Uterus (tissue), 4 donors: ENCODE measurements around the gene B3GLCT. TPM values are rescaled to one million over a fixed set of nuclear protein-coding genes. Genes with fewer than 3 reads are reported as not detected.
A peak's percentile ranks its signal among the peaks of the same experiment; 100 is the strongest.

Experiments
- DNase-seq, 2 donors: peaks; one replicate each; pipeline ENCODE4 v3.0.0-alpha.2; 2019 to 2020
- H3K27ac ChIP-seq, 2 donors: fragments of 200-600 bp; sonication (generic); 1 replicate in 1 of 2; 2 replicates in 1 of 2; pipeline ENCODE4 v1.5.1; 2016 to 2018
- H3K27me3 ChIP-seq, 2 donors: fragments of 200-600 bp; sonication (generic); one replicate each; pipeline ENCODE4 v1.5.1; 2018 to 2019; ENCODE audit warnings: control low read depth in 1 of 2
- H3K36me3 ChIP-seq, 2 donors: fragments of 200-600 bp; sonication (generic); one replicate each; pipeline ENCODE4 v1.5.1; 2019; ENCODE audit warnings: control low read depth in 1 of 2
- H3K4me1 ChIP-seq, 2 donors: fragments of 200-600 bp; sonication (generic); one replicate each; pipeline ENCODE4 v1.5.1; 2018 to 2019; ENCODE audit warnings: control low read depth in 1 of 2
- H3K4me3 ChIP-seq, 2 donors: fragments of 200-600 bp; sonication (generic); 1 replicate in 1 of 2; 2 replicates in 1 of 2; pipeline ENCODE4 v1.5.1; 2018 to 2019; ENCODE audit warnings: mild to moderate bottlenecking in 1 of 2
- H3K9me3 ChIP-seq, 2 donors: fragments of 200-600 bp; sonication (generic); one replicate each; pipeline ENCODE4 v1.5.1; 2019; ENCODE audit warnings: control low read depth in 1 of 2
- POLR2A ChIP-seq, 2 donors: fragments of 450-650 bp; IDR thresholded peaks; one replicate each; pipeline ENCODE4 v1.6.1; 2016; ENCODE audit warnings: antibody characterized with exemption in 2 of 2, mild to moderate bottlenecking in 1 of 2, moderate library complexity in 1 of 2
- intact Hi-C: fragments of 100-400 bp; cut with DNase I; formaldehyde crosslinking; loops from one replicate; pipeline ENCODE4 v1.15.1; 2023; ENCODE audit warnings: low total_unique reads
- total RNA-seq, 4 donors: library from RNA; depleted of rRNA in 3 of 4; stranded (reverse); fragments of >200 nt in 3 of 4; gene quantifications; one replicate each; pipeline versions ENCODE4 v1.1.0 to v1.2.4, GENCODE V29; 2014 to 2023
- TF ChIP-seq, protein P1 (sequence below), 4 experiments: fragments of 200-600 bp in 2 of 4; fragments of 450-650 bp in 2 of 4; sonication (generic) in 2 of 4; IDR thresholded peaks; one replicate each; pipeline ENCODE4 v1.5.1; 2016 to 2019; ENCODE audit warnings: antibody characterized with exemption in 4 of 4, mild to moderate bottlenecking in 2 of 4, moderate library complexity in 1 of 4
- donor health status: DM: yes; HTN: yes; CAD: no.

The B3GLCT gene
- total RNA-seq: 10 to 100 TPM; 20.0 to 83.1 (median 31.7) TPM

DNA sequence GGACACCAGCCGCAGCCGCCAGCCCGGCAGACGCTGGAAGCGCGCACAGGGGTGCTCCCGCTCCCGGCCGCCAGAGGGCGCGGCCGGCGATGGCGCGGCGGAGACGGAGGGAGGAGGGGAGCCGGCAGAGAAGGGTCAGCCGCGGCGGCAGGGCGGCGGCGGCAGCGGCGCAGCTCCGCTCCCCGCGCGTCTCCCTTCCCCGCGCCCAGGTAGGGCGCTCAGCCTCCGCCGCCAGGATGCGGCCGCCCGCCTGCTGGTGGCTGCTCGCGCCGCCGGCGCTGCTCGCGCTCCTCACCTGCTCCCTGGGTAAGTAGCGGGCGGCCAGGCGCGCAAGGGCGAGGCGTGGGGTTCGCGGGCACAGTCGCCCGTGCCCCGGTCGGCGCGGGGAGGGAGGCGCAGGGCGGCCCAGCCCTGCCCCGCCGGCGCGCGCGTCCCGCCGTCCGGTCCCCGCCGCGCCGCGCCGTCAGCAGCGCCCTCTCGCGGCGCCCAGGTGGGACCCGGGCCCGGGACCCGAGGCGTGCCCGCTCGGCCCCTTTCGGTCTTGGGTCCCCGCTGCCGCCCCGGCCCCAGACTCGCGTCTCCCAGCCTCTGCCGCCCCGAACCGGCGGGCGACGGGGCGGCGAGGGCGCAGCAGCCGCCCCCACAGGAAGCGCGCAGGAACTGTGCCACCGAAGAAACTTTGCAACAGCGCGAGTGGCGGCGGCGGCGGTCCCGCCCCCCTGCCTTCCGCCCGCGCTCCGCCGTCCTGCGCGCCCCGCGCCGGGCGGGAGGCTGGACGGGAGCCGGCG, at the start of gene B3GLCT:
B3GLCT (plus strand) TSS at position 127 of the 788 bp plus-strand sequence; CDS start at position 237, 110 bp downstream.
- DNase-seq: peak; percentile 63 to 86
- Histone ChIP-seq H3K9me3 (no peaks in the 10 kb centered on the region), H3K4me3 (peak within 1 kb of the TSS; percentile 53 to 91), H3K4me1 (peaks cover 3 to 7% of the 10 kb centered on the region in 2 donors), H3K36me3 (no peaks in the 10 kb centered on the region), H3K27me3 (no peaks in the 10 kb centered on the region), H3K27ac (peak within 1 kb of the TSS; percentile 98 to 99)
- intact Hi-C loops: no loop called here
- peak; percentile 32 to 62 for TF ChIP-seq POLR2A (IDR thresholded peaks at IDR 0.05)
- TF ChIP-seq, protein P1, sequence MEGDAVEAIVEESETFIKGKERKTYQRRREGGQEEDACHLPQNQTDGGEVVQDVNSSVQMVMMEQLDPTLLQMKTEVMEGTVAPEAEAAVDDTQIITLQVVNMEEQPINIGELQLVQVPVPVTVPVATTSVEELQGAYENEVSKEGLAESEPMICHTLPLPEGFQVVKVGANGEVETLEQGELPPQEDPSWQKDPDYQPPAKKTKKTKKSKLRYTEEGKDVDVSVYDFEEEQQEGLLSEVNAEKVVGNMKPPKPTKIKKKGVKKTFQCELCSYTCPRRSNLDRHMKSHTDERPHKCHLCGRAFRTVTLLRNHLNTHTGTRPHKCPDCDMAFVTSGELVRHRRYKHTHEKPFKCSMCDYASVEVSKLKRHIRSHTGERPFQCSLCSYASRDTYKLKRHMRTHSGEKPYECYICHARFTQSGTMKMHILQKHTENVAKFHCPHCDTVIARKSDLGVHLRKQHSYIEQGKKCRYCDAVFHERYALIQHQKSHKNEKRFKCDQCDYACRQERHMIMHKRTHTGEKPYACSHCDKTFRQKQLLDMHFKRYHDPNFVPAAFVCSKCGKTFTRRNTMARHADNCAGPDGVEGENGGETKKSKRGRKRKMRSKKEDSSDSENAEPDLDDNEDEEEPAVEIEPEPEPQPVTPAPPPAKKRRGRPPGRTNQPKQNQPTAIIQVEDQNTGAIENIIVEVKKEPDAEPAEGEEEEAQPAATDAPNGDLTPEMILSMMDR (IDR thresholded peaks at IDR 0.05): peak; percentile 57 to 98 (median 96)

DNA sequence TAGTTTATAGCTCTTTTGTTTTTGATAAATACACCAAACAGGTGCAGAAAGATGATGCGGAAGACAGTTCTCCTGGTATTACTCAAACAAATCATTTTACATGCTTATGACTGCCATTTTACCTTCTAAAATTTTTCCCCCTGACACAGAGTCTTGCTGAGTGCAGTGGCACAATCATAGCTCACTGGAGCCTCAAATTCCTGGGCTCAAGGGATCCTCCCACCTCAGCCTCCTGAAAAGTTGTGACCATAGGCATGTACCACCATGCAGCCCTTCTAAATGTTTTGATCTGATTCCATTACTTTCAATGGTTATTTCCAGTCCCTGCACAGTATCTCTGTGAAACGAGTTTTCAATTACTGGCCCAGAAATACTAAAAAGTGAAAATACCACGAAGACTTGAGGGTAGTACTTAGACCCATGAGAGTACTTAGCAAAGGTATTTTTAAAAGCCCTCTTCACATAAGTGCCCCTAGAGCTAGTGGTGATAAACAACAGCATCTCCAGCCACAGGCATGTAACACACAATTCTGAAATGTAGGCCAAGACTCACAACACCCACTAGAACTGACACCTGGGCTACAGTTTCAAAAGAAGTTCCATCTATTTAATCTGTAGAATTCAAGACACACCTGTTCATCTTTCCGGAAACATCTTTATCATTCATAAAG, 49.3 kb upstream of the B3GLCT start:
- Histone ChIP-seq H3K9me3 (no peaks in the 10 kb centered on the region), H3K27ac (no peak overlapping the region), H3K36me3 (no peaks in the 10 kb centered on the region), H3K4me3 (no peak overlapping the region), H3K4me1 (no peaks in the 10 kb centered on the region), H3K27me3 (no peaks in the 10 kb centered on the region)
- TF ChIP-seq, protein P1 (IDR thresholded peaks at IDR 0.05): no peak
- TF ChIP-seq POLR2A (IDR thresholded peaks at IDR 0.05): no peak
- intact Hi-C loops: no loop called here
- no peak for DNase-seq

DNA sequence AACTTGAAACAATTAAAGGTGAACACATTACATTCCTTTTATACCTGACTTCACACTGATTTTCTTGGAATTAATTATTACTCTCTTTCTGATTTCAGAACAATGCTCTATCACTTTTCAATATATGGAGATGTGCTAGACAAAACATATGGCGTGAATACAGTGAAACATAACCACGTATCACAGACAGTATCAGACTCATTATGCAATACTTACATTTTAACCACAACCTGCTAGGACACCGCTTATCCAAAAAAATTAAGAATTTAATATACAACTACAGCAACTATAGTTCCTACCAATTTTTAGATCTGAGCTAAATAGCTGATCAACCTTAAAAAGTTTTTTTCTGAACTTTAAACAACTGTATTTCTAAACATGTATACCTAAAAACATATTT, 47.9 kb upstream of the B3GLCT start:
- no peaks in the 10 kb centered on the region for H3K9me3 ChIP-seq
- H3K27me3 ChIP-seq: no peaks in the 10 kb centered on the region
- H3K27ac ChIP-seq: no peak overlapping the region
- DNase-seq: no peak
- intact Hi-C loops: no loop called here
- no peaks in the 10 kb centered on the region for H3K4me1 ChIP-seq
- TF ChIP-seq POLR2A (IDR thresholded peaks at IDR 0.05): no peak
- TF ChIP-seq, protein P1 (IDR thresholded peaks at IDR 0.05): no peak
- H3K4me3 ChIP-seq: no peak overlapping the region
- H3K36me3 ChIP-seq: no peaks in the 10 kb centered on the region

DNA sequence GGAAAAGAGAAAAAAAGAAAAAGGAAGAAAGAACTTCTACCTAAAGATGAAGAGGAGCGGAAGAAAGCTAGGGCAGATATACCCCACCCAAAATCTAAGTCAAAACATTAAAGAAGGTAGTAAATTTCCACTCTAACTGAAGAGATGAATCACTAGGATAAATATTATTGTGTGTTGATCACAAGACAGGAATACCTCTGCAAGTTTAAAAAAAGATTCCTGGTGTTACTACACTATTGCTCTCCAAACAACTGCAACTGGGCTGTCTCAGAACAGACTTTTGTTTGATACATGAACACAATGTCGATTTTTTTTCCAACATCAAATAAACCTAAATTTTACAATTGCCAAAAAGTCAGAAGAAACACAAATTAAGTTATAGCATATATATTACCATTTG, 44.8 kb upstream of the B3GLCT start:
- H3K27me3 ChIP-seq: no peaks in the 10 kb centered on the region
- no peak for DNase-seq
- no peak overlapping the region for H3K27ac ChIP-seq
- intact Hi-C loops: no loop called here
- no peak overlapping the region for H3K4me3 ChIP-seq
- no peak for TF ChIP-seq POLR2A (IDR thresholded peaks at IDR 0.05)
- TF ChIP-seq, protein P1 (IDR thresholded peaks at IDR 0.05): no peak
- H3K4me1 ChIP-seq: peaks cover 3% of the 10 kb centered on the region in 2 donors
- H3K9me3 ChIP-seq: no peaks in the 10 kb centered on the region
- no peaks in the 10 kb centered on the region for H3K36me3 ChIP-seq

DNA sequence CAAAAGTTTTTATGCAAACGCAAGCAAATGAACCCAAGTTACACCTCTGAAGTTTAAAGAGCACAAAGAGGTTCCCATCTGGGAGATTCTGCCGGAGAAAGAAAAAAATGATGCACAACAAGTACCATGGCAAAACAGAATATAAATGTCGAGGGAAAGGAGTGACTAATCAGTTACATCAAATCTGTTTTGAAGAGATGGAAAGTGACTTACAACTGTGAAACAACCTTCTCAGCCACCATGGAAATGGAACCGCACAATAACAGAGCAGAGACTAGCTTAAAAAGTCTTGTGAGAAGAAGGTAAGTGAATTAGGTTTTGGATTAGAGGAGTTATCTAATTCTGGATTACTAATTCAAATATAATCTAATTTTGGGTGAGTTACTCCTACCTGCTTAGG, 40.5 kb upstream of the B3GLCT start:
- peaks cover 4 to 8% of the 10 kb centered on the region in 2 donors for H3K4me1 ChIP-seq
- H3K36me3 ChIP-seq: no peaks in the 10 kb centered on the region
- DNase-seq: no peak
- no peak overlapping the region for H3K27ac ChIP-seq
- TF ChIP-seq, protein P1 (IDR thresholded peaks at IDR 0.05): no peak
- TF ChIP-seq POLR2A (IDR thresholded peaks at IDR 0.05): no peak
- intact Hi-C loops: no loop called here
- no peaks in the 10 kb centered on the region for H3K27me3 ChIP-seq
- no peaks in the 10 kb centered on the region for H3K9me3 ChIP-seq
- H3K4me3 ChIP-seq: no peak overlapping the region
